Panc1 (cell line): ENCODE results near the gene EPHB2. TPM values are rescaled to one million over a fixed set of nuclear protein-coding genes. Genes with fewer than 3 reads are reported as not detected.

ENCODE experiments used
- ATAC-seq: fragments of 200-7000 bp; cut with Tn5 transposase; 2 replicates; pipeline ENCODE4 v1.9.1; 2020; ENCODE audit warnings: mild to moderate bottlenecking, moderate library complexity
- BruUV-seq: library from RNA; stranded (reverse); fragments of 400-500 nt; replicated peaks from 2 replicates; lab custom pipeline; 2021; lab: Mats Ljungman, UMichigan
- CTCF ChIA-PET: fragments of 300-600 bp; sonication (Branson Sonifier 250); formaldehyde crosslinking; loops from one replicate; lab custom pipeline; 2022; ENCODE audit warnings: antibody characterized with exemption; lab: Charles Lee
- POLR2A ChIA-PET: fragments of 300-600 bp; sonication (Branson Sonifier 250); formaldehyde crosslinking; loops from one replicate; lab custom pipeline; 2022; ENCODE audit warnings: antibody characterized with exemption; lab: Charles Lee
- DNase-seq: peaks from one replicate; pipeline ENCODE4 v3.0.0-alpha.2; 2010; ENCODE audit warnings: low read depth, low spot score
- H3K27ac ChIP-seq: 2 replicates; pipeline ENCODE4 v1.5.1; 2011; ENCODE audit warnings: mild to moderate bottlenecking, low read length, inconsistent platforms
- H3K27me3 ChIP-seq: fragments of 200-500 bp; sonication (Bioruptor generic); 2 replicates; pipeline ENCODE4 v1.6.0; 2014; ENCODE audit warnings: low read length, inconsistent platforms; ENCODE audit not compliant: control insufficient read depth, insufficient read depth
- H3K36me3 ChIP-seq: fragments of 200-500 bp; sonication (Bioruptor generic); 2 replicates; pipeline ENCODE4 v1.5.1; 2014; ENCODE audit warnings: inconsistent platforms, mild to moderate bottlenecking, low read length, moderate library complexity; ENCODE audit not compliant: control insufficient read depth, insufficient read depth
- H3K4me1 ChIP-seq: 2 replicates; pipeline ENCODE4 v1.5.1; 2011; ENCODE audit warnings: inconsistent platforms, mild to moderate bottlenecking, low read length, moderate library complexity; ENCODE audit not compliant: control insufficient read depth, insufficient read depth
- H3K4me3 ChIP-seq, 2 experiments: 2 replicates each; pipeline ENCODE4 v1.5.1; 2011 to 2012; ENCODE audit warnings: low read depth in 2 of 2, low read length in 2 of 2, mild to moderate bottlenecking in 2 of 2, inconsistent platforms in 1 of 2, moderate library complexity in 1 of 2
- H3K9me3 ChIP-seq: fragments of 200-500 bp; sonication (Bioruptor generic); 2 replicates; pipeline ENCODE4 v1.5.1; 2014; ENCODE audit warnings: low read depth, mild to moderate bottlenecking, inconsistent platforms, low read length, moderate library complexity; ENCODE audit not compliant: control insufficient read depth, insufficient read depth
- POLR2AphosphoS5 ChIP-seq: IDR thresholded peaks from 2 replicates; pipeline ENCODE4 v1.6.1; 2012; ENCODE audit warnings: mild to moderate bottlenecking, low read depth, low read length, moderate library complexity
- SIN3A ChIP-seq: IDR thresholded peaks from 2 replicates; pipeline ENCODE4 v1.6.1; 2012; ENCODE audit warnings: low read depth, mild to moderate bottlenecking, low read length, moderate library complexity, borderline replicate concordance; ENCODE audit not compliant: insufficient read depth
- TCF7L2 ChIP-seq: IDR thresholded peaks from 2 replicates; pipeline ENCODE4 v1.6.1; 2011; ENCODE audit warnings: mild to moderate bottlenecking, low read depth, low read length, inconsistent platforms
- in situ Hi-C: cut with HindIII; loops from 2 replicates; pipeline ENCODE4 v1.10.0; 2016; ENCODE audit warnings: low sequenced_read_pairs, low pct_unique_long_range_greater_than_20kb
- intact Hi-C: fragments of 100-400 bp; cut with micrococcal nuclease; formaldehyde crosslinking; loops from one replicate; pipeline ENCODE4 v1.10.0; 2022; ENCODE audit not compliant: unreplicated experiment
- total RNA-seq: library from RNA; stranded (reverse); gene quantifications from one replicate; pipeline ENCODE4 v1.2.1, GENCODE V29; 2021; ENCODE audit not compliant: unreplicated experiment
- TF ChIP-seq, protein P1 (sequence below): fragments of 450-650 bp; IDR thresholded peaks from 2 replicates; pipeline ENCODE4 v1.5.1; 2017; ENCODE audit warnings: mild to moderate bottlenecking
- TF ChIP-seq, protein P2 (sequence below), 2 experiments: IDR thresholded peaks; 2 replicates each; pipeline ENCODE4 v1.6.1; 2011 to 2012; ENCODE audit warnings: low read depth in 2 of 2, control low read depth in 1 of 2, low read length in 1 of 2, mild to moderate bottlenecking in 1 of 2, moderate library complexity in 1 of 2; ENCODE audit not compliant: insufficient read depth in 1 of 2

EPHB2 gene
- total RNA-seq, 1 experiment from 2014 or later = 29.0 TPM

DNA sequence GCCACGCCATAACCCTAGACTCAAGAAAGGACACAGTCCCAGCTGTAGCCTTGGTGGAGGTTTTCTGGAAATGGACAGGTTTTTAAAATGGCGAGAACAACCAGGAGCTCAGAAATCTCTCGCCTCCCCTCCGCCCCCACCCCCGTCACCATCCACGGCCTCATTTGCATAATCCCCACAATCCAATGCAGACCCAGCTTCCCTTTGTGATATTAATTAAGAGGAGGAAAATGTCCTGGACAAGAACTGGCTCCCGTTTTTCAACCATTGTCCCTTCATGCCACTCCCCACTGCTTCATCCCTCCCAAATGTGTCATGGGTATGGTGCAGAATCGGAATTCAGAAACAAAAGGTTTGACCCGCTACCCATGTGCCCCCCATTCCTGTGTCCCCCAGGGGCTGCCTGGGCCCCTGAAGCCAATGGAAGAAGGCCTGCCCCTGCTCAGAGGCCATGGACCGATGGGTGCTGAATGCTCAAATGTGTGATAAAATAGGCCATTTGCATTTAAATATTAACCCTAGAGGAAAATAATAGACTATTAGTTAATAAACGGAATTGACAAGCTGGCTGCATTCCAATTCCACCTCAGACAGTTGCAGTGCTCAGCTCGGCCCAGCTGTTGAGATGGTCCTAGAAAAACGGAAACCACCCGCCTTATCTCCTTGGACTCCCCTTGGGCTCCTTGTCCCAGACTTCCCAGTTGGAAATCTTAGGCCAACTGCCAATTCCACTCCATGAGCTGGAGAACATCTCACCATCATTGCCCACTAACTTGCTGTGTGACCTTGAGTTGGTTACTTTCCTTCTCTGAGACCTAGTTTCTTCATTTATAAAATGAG is 10.7 kb upstream of the EPHB2 start:
- TF ChIP-seq SIN3A (no peak), POLR2AphosphoS5 (no peak), TCF7L2 (no peak)
- TF ChIP-seq, protein P1, sequence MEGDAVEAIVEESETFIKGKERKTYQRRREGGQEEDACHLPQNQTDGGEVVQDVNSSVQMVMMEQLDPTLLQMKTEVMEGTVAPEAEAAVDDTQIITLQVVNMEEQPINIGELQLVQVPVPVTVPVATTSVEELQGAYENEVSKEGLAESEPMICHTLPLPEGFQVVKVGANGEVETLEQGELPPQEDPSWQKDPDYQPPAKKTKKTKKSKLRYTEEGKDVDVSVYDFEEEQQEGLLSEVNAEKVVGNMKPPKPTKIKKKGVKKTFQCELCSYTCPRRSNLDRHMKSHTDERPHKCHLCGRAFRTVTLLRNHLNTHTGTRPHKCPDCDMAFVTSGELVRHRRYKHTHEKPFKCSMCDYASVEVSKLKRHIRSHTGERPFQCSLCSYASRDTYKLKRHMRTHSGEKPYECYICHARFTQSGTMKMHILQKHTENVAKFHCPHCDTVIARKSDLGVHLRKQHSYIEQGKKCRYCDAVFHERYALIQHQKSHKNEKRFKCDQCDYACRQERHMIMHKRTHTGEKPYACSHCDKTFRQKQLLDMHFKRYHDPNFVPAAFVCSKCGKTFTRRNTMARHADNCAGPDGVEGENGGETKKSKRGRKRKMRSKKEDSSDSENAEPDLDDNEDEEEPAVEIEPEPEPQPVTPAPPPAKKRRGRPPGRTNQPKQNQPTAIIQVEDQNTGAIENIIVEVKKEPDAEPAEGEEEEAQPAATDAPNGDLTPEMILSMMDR = no peak
- TF ChIP-seq, protein P2, sequence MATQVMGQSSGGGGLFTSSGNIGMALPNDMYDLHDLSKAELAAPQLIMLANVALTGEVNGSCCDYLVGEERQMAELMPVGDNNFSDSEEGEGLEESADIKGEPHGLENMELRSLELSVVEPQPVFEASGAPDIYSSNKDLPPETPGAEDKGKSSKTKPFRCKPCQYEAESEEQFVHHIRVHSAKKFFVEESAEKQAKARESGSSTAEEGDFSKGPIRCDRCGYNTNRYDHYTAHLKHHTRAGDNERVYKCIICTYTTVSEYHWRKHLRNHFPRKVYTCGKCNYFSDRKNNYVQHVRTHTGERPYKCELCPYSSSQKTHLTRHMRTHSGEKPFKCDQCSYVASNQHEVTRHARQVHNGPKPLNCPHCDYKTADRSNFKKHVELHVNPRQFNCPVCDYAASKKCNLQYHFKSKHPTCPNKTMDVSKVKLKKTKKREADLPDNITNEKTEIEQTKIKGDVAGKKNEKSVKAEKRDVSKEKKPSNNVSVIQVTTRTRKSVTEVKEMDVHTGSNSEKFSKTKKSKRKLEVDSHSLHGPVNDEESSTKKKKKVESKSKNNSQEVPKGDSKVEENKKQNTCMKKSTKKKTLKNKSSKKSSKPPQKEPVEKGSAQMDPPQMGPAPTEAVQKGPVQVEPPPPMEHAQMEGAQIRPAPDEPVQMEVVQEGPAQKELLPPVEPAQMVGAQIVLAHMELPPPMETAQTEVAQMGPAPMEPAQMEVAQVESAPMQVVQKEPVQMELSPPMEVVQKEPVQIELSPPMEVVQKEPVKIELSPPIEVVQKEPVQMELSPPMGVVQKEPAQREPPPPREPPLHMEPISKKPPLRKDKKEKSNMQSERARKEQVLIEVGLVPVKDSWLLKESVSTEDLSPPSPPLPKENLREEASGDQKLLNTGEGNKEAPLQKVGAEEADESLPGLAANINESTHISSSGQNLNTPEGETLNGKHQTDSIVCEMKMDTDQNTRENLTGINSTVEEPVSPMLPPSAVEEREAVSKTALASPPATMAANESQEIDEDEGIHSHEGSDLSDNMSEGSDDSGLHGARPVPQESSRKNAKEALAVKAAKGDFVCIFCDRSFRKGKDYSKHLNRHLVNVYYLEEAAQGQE (IDR thresholded peaks at IDR 0.05; ENCODE audit: insufficient read depth in 1 of 2, low read depth in 2 of 2, low read length in 1 of 2) = no peak
- Histone ChIP-seq H3K9me3 (no peaks in the 10 kb centered on the region), H3K4me1 (no peaks in the 10 kb centered on the region), H3K4me3 (no peak overlapping the region), H3K36me3 (no peaks in the 10 kb centered on the region), H3K27ac (no peak overlapping the region), H3K27me3 (no peaks in the 10 kb centered on the region)
- ChIA-PET POLR2A (no interaction called here), CTCF (no interaction called here)
- no peak for DNase-seq
- in situ Hi-C loops = no loop called here
- intact Hi-C loops = loop anchor here (10.0 kb wide), 2 partner anchors 185 to 225 kb away; no protein-coding TSS in a partner anchor
- no TSS peak for BruUV-seq
- ATAC-seq = no peak

DNA sequence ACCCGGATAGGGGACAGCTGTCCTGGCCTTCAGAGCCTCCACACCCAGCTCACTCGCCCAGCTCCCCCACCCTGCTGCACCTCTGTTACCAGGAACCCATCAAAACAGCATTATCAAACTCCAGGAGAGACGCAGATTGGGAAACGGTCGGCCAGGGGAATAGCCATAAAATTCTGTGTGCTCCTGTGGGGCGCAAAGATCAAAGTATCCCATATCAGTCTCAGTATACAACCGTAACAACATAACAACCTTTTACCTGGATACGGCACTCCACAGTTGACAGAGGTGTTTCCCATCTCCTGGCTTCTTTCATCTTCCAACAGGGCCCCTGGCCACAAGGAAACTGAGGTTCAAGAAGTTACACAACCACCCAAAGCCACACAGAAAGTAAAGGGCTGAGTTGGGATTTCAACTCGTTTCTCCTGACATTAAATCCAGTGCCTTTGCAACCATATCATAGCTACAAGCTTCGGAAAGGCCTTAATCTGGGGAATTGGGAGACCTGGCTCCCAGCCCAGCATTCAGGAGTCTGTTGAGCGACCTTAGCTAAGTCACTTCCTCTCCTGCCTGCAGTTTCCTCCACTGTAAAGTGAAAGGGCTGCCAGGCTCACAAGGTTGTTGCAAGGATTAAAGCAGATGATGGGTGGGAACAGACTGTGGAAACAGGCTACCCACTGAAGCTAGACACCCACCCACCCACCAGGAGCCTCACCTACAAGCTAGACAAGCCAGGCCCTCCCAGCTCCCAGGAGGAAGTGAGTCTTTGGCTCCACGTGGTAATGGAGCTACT is 8.1 kb upstream of the EPHB2 start:
- intact Hi-C loops = loop anchor here (10.0 kb wide), 2 partner anchors 182 to 222 kb away; no protein-coding TSS in a partner anchor
- DNase-seq = no peak

More for the DNA sequence above, 8.1 kb upstream of the EPHB2 start:
- POLR2A ChIA-PET = no interaction called here
- CTCF ChIA-PET = interaction anchor here (0.7 to 1.3 kb wide), 3 partner anchors 10 to 228 kb away, joined by 3 to 5 read pairs (median 3); no protein-coding TSS in a partner anchor
- Histone ChIP-seq H3K4me3 (no peak overlapping the region), H3K9me3 (no peaks in the 10 kb centered on the region), H3K27me3 (no peaks in the 10 kb centered on the region), H3K27ac (no peak overlapping the region), H3K36me3 (no peaks in the 10 kb centered on the region), H3K4me1 (no peaks in the 10 kb centered on the region)
- TF ChIP-seq SIN3A (no peak), TCF7L2 (no peak), POLR2AphosphoS5 (no peak)
- TF ChIP-seq, protein P2 (IDR thresholded peaks at IDR 0.05; ENCODE audit: insufficient read depth in 1 of 2, low read depth in 2 of 2, low read length in 1 of 2) = no peak
- TF ChIP-seq, protein P1 = no peak
- in situ Hi-C loops = no loop called here
- no peak for ATAC-seq
- BruUV-seq = no TSS peak
